RWPE2 (cell line): ENCODE results near the gene ETV1.

Source experiments
- ATAC-seq: fragments of 200-7000 bp; cut with Tn5 transposase; 3 replicates; pipeline ENCODE4 v1.9.1; 2021; ENCODE audit warnings: low read depth
- DNase-seq: peaks from one replicate; pipeline ENCODE4 v3.0.0-alpha.2; 2020; ENCODE audit warnings: low spot score
- H3K27ac ChIP-seq: fragments of 450-650 bp; 2 replicates; pipeline ENCODE4 v1.5.1; 2017; ENCODE audit warnings: mild to moderate bottlenecking; ENCODE audit not compliant: poor library complexity, severe bottlenecking
- H3K27me3 ChIP-seq: fragments of 250-450 bp; sonication (Bioruptor Pico); 2 replicates; pipeline ENCODE4 v1.5.1; 2021; ENCODE audit warnings: mild to moderate bottlenecking, moderate library complexity; ENCODE audit not compliant: insufficient read depth, poor library complexity, severe bottlenecking
- H3K36me3 ChIP-seq: fragments of 250-450 bp; sonication (Bioruptor Pico); 2 replicates; pipeline ENCODE4 v1.5.1; 2020; ENCODE audit warnings: low read depth, mild to moderate bottlenecking, moderate library complexity
- H3K4me1 ChIP-seq: fragments of 250-450 bp; sonication (Bioruptor Pico); 2 replicates; pipeline ENCODE4 v1.5.1; 2021; ENCODE audit warnings: mild to moderate bottlenecking, moderate library complexity; ENCODE audit not compliant: insufficient read depth, poor library complexity, severe bottlenecking
- H3K4me3 ChIP-seq: fragments of 250-450 bp; sonication (Bioruptor Pico); 2 replicates; pipeline ENCODE4 v1.5.1; 2021; ENCODE audit warnings: mild to moderate bottlenecking, moderate library complexity; ENCODE audit not compliant: severe bottlenecking
- H3K9me3 ChIP-seq: fragments of 250-450 bp; sonication (Bioruptor Pico); 2 replicates; pipeline ENCODE4 v1.5.1; 2021; ENCODE audit warnings: mild to moderate bottlenecking, moderate library complexity; ENCODE audit not compliant: severe bottlenecking
- TF ChIP-seq, protein P1 (sequence below): fragments of 450-650 bp; IDR thresholded peaks from one replicate; pipeline ENCODE4 v1.5.1; 2017; ENCODE audit warnings: mild to moderate bottlenecking, moderate library complexity; ENCODE audit not compliant: poor library complexity, severe bottlenecking

The ETV1 gene

DNA sequence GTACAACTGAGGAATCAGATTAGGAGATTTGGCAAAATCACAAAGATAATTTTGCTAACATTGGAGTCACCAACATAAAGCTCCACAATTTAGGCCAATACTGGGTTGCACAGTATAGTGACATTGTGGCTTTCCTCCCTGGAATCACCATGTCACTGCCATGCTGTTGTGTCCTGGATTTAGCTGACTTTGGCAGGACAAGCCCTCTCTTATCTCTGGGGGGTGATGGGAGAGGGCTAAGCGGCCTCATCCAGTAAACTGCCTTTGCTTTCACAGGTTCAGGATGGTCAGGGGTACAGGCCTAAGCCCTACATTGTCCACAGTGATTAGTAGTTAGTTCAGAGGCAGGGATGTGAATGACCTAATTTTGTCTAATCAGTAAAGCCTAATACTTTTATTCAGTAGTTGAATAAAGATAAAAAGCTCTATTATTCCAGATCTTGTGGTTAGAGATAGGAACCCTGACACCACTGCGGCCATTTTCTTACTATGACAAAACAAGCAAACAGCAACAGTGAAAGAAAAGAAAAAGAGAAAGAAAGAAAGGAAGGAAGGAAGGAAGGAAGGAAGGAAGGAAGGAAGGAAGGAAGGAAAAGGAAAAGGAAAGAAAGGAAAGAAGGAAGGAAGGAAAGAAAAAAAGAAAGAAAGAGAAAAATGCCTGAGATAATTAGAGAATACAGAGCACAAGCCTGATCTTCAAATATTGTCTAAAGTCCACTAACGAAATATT, 140.1 kb downstream of the ETV1 start:
- no peaks in the 10 kb centered on the region for H3K27me3 ChIP-seq
- H3K27ac ChIP-seq: peak overlapping the region; percentile 73
- H3K9me3 ChIP-seq: no peaks in the 10 kb centered on the region
- DNase-seq (no peak), ATAC-seq (no peak)
- H3K4me3 ChIP-seq: no peak overlapping the region
- peaks cover 20% of the 10 kb centered on the region for H3K4me1 ChIP-seq
- 0 out of 2 replicates have a peak, but pooled peaks cover 3% of the 10 kb centered on the region for H3K36me3 ChIP-seq
- TF ChIP-seq, protein P1, sequence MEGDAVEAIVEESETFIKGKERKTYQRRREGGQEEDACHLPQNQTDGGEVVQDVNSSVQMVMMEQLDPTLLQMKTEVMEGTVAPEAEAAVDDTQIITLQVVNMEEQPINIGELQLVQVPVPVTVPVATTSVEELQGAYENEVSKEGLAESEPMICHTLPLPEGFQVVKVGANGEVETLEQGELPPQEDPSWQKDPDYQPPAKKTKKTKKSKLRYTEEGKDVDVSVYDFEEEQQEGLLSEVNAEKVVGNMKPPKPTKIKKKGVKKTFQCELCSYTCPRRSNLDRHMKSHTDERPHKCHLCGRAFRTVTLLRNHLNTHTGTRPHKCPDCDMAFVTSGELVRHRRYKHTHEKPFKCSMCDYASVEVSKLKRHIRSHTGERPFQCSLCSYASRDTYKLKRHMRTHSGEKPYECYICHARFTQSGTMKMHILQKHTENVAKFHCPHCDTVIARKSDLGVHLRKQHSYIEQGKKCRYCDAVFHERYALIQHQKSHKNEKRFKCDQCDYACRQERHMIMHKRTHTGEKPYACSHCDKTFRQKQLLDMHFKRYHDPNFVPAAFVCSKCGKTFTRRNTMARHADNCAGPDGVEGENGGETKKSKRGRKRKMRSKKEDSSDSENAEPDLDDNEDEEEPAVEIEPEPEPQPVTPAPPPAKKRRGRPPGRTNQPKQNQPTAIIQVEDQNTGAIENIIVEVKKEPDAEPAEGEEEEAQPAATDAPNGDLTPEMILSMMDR: no peak

DNA sequence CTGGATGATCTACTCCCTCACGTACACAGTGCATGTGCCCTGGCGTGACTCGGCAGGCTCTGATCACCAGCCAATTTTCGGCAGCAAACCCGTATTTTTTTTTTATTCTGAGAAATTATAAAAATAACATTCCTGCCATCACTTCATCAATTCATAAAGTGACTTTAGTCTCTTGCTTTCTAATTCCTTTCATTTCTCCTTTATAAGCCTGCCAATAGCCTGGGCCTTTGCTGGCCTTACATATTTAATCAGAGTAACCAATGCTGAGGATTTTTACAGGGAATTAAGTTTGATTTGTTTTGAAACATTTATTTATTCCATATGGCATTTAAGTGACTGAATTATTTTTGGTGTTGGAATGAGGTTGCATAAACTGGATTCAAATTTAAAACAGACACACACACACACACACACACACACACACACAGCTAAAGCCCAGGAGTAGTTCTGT, 140.8 kb downstream of the ETV1 start:
- ATAC-seq: no peak
- Histone ChIP-seq H3K27ac (no peak overlapping the region), H3K36me3 (0 out of 2 replicates have a peak, but pooled peaks cover 3% of the 10 kb centered on the region), H3K4me1 (peaks cover 20% of the 10 kb centered on the region), H3K9me3 (no peaks in the 10 kb centered on the region), H3K27me3 (no peaks in the 10 kb centered on the region), H3K4me3 (no peak overlapping the region)
- TF ChIP-seq, protein P1: no peak
- DNase-seq: no peak

DNA sequence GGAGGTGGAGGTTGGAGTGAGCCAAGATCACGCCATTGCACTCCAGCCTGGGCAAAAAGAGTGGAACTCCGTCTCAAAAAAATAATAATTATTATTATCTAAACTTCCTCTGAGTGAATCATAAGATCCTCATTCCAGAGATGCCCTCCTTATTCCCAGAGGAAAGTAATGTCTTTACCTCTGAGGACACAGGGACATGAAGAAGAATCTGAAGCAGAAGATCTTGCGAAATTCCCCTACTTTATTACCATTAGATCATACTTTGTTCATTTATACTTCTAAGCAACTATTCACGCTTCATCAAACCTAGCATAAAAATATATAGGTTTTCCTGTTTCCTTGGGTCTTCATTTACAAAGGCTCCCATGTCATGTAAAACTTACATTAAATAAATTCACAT, 143.1 kb downstream of the ETV1 start:
- no peaks in the 10 kb centered on the region for H3K9me3 ChIP-seq
- no peak overlapping the region for H3K4me3 ChIP-seq
- peaks cover 18% of the 10 kb centered on the region for H3K4me1 ChIP-seq
- H3K27me3 ChIP-seq: no peaks in the 10 kb centered on the region
- H3K36me3 ChIP-seq: 0 out of 2 replicates have a peak, but pooled peaks cover 3% of the 10 kb centered on the region
- TF ChIP-seq, protein P1: no peak
- H3K27ac ChIP-seq: no peak overlapping the region
- DNase-seq (no peak), ATAC-seq (no peak)

DNA sequence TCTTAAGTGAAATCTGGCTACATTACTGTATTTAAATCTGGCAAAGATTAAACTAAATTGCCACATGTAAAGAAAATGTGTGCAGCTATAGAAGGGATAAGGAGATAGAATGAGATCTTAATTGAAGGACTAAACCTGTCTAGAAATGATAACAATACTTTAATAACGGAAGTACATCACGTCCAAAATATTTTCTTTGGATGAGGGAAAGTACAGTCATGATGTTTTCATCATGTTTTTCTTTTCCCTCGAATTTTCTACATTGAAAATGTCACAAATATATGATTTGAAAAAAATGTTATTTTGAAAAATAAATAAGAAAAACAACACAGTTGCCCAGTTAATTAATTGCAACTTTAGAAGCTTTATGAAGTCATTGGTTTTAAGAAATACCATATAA, 143.9 kb downstream of the ETV1 start:
- ATAC-seq: no peak
- no peak overlapping the region for H3K27ac ChIP-seq
- H3K27me3 ChIP-seq: no peaks in the 10 kb centered on the region
- H3K4me1 ChIP-seq: peaks cover 11% of the 10 kb centered on the region
- TF ChIP-seq, protein P1: no peak
- DNase-seq: no peak
- H3K4me3 ChIP-seq: no peak overlapping the region
- no peaks in the 10 kb centered on the region for H3K36me3 ChIP-seq
- no peaks in the 10 kb centered on the region for H3K9me3 ChIP-seq

DNA sequence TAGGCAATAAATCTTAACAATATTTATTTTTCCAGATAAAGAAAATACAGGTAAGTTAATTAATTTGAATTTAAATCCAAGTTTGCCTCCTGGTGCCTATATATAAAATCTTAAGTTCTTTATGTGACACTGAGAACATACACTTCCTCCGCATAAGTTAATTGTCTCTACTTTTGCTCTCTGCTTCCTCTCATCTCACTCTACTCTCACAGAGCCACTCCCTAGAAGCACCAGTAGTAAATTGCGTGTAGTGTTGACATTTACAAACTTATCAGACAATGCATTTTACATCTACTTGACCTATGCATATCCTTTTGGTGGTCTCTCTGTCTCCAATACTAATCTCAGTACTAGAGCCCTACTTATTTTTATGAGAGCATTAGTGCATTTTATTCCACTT, 144.5 kb downstream of the ETV1 start:
- Histone ChIP-seq H3K4me1 (peaks cover 8% of the 10 kb centered on the region), H3K9me3 (no peaks in the 10 kb centered on the region), H3K4me3 (no peak overlapping the region), H3K27me3 (no peaks in the 10 kb centered on the region), H3K27ac (no peak overlapping the region), H3K36me3 (no peaks in the 10 kb centered on the region)
- TF ChIP-seq, protein P1: no peak
- DNase-seq: no peak
- ATAC-seq: no peak
